Left lobe of liver (tissue), 2 donors: ENCODE data around the gene SLC16A13. TPM values are rescaled to one million over a fixed set of nuclear protein-coding genes. Genes with fewer than 3 reads are reported as not detected.

Experiments used
- ATAC-seq: fragments of 200-7000 bp; cut with Tn5 transposase; one replicate; pipeline ENCODE4 v1.9.1; 2020; ENCODE audit warnings: mild to moderate bottlenecking, moderate library complexity
- DNase-seq: peaks from one replicate; pipeline ENCODE4 v3.0.0-alpha.2; 2020; ENCODE audit warnings: low spot score
- total RNA-seq: library from RNA; stranded (reverse); gene quantifications from one replicate; pipeline ENCODE4 v1.2.1, GENCODE V29; 2021
- donor health status: DM: no; HTN: no; CAD: no; lungs with moderate emphysema.
- donor health status: DM: no; HTN: yes; CAD: no.

SLC16A13 gene
- total RNA-seq, 1 donor from 2014 or later: 39.9 TPM

DNA sequence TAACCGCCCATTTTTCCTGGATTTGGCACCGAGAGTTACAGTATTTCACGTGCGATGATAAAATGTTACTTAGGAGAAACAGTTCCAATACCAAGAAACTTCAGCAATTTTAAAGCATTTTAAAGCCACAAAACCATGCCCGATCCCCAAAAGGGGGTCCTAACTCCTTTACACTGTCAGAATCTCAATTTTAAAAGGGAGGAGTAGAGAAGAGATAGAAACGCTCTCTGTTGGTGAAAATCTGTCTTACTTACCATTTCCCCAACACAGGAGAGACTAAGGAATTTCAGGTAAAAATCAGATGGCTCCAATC is 23.9 kb upstream of the SLC16A13 start:
- ATAC-seq (no peak), DNase-seq (no peak)

DNA sequence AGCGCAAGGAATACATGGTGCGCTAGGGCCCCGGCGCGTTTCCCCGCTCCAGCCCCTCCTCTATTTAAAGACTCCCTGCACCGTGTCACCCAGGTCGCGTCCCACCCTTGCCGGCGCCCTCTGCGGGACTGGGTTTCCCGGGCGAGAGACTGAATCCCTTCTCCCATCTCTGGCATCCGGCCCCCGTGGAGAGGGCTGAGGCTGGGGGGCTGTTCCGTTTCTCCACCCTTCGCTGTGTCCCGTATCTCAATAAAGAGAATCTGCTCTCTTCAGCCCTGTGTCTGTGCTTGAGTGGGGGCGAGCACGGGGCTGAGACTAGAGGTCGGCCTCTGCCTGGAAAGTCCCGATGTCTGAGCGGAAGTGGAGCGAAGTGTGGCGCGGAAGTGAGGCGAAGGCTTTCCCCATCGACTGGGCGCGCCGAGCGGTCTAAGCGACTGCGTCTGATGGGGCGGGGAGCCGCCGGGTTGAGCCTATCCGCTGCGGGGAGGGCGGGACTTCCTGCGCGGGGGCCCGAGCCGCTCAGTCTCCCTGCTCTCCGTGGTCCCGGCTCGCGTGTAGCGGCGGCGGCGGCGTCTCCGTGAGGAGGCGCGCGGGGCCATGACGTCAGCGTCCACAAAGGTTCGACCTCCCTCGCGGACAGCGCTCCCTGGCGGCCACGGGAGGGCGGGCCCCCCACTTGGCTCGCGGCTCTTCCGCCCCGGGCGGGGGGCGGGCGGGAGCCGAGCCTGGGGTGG is 21.4 kb upstream of the SLC16A13 start:
- ATAC-seq (peak; percentile 83), DNase-seq (peak; percentile 98)

DNA sequence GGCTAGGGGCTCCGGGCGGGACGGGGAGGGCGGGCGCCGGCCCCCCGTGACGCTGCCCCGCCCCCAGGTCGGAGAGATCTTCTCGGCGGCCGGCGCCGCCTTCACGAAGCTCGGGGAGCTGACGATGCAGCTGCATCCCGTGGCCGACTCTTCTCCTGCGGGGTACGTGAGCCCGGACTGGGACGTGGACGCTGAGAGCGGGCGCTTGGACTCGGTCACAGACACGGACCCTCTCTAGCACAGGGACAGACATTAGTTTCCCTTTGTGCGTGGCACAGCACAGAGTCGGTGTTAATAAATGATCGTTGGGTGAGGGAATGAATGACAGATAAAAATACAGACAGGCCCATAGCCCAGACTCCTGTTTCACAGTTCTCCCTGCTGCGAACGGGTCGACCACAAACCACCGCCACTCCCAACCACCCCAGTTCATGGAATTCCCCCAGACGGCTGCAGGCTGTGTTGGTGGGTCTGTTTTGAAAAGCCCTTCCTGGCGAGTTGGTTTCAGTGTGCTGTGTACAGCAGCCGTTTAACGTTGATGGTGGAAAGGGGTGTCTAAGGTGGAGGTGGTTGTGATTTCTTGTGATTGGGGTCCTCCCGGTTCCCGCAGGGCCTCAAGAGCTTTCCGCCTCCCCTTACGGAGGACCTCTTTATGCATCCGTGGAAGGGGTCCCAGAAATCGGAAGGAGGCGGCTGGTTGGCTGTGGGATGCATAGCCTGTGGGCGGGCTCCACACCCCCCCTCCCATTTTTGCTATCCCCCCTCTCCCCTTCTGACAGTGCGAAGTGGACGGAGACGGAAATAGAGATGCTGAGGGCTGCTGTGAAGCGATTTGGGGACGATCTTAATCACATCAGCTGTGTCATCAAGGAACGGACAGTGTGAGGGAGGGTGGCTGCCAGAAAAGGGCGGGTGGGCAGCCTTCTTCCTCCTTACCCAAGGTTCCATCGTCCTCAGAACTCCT is 20.5 kb upstream of the SLC16A13 start:
- DNase-seq: no peak

DNA sequence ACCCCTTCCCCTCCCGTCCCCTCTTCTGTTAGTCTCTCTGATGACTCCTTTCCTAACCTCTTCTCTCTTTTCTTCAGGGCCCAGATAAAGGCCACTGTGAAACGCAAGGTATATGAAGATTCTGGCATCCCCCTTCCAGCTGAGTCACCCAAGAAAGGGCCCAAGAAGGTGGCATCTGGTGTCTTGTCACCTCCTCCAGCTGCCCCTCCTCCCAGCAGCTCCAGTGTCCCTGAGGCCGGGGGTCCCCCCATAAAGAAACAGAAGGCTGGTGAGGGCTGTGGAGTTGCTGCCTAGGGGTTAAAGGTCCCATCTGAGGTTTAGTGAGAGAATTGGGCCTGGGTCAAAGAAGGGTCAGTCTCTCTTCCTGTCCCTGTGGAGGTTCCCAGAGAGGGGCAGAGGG is 19.4 kb upstream of the SLC16A13 start:
- ATAC-seq: no peak
- DNase-seq: no peak

More for the DNA sequence above, 20.5 kb upstream of the SLC16A13 start:
- no peak for ATAC-seq

DNA sequence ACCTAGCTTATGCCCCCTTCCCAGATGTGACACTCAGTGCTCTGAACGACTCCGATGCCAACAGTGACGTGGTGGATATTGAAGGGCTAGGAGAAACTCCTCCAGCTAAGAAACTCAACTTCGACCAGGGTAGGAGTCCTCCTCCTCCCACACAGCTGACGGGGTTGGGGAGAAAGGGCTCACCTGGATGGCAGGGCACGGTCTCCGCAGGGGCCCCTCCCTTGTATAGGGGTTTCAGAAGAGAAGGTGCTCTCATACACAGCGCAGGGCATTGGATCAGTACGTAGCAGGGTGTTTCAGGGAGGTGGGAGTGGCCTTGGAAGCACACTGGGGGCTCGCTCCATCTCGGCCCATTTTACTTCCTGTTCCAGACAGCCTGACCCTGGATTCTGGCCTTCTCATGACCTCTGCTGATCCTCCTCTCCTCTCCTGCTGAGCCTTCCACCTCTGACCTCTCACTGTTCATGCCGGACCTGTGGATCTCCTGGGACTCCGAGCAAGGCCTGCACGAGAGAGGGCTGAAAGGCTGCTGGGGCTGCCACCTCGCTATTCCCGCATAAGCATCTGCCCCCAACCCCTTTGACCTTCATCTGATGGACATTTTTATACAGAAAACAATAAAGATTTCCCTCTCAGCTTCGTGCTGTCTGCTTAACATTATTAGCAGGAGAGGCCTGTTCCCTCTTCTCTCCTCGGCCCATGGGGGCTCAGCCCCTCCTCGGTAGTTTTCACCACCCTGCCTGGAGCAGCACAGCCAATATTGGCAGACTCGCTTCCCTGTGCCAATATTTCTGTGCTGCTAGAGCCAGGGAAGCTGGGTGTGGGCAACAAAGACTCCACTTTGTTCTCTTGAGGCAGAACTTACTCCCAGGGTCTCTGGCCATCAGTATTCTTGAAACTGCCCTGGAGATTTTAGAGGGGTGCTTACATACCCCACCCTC is 18.7 kb upstream of the SLC16A13 start:
- no peak for ATAC-seq
- no peak for DNase-seq

DNA sequence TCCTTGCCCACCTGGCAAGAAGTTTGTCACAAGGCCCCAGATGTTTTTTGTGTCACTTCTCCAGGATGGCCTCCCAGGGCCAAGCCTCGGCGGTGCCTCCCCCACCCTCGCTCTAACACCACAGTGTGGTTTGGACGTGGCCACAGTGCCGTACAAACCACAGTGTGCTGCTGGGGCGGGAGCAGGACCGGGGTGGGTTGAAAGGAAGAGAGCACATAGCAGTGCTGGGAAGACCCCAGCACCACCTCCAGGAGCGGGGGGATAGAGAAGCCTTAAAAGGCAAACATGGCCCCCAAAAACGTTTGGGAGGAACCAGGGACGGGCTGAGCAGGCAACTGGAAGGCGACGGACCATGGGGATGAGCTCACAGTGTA is 18.0 kb upstream of the SLC16A13 start:
- ATAC-seq: no peak
- DNase-seq: no peak

DNA sequence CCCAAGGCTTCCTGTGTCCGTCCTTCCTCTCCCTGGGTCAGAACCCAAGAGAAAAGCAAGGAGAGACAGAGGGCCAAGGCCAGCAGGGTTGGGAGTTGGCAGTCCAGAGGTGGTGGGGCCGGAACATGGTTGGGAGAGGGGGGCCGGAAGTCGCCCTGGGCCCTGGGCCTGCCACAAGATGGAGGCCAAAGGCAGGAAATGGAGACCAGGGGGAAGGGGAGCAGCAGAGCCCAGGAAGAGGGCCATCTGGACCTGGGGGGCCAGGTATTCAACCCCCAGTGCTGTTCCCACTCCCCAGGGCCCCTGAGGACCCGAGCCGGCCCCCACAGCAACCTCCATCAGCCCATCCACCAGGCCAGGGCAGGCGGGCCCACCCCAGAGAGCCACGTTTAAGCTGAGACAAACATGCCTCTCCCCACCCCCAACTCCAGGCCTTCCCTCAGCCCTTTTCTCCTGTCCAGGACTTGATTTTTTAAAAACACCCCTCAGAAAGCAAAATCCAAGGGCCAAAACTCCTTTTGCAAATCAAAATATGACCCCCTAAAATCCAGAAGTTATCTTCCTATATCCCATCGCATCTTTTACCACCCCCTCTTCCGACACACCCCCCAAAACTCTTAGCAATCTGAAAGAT is 17.4 kb upstream of the SLC16A13 start:
- DNase-seq (no peak), ATAC-seq (no peak)

DNA sequence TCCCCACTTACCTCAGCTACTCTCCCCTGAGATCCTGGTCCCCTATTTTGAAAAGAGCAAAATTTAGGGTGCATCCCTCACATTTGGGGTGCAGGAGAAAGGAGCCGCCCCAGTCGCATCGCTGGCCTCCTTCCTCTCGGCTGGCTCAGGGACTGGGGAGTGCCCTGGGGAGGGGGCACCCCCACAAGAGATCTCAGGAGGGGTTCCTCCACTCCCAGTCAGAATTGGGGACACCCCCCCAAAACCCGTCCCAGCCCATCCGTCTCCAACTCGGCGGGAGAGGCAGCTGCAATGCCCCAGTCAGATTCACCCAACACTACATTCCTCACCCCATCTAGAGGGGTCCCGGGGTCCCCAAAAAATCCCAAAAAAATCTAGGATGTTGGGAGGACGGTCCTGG is 16.4 kb upstream of the SLC16A13 start:
- ATAC-seq (no peak), DNase-seq (no peak)

DNA sequence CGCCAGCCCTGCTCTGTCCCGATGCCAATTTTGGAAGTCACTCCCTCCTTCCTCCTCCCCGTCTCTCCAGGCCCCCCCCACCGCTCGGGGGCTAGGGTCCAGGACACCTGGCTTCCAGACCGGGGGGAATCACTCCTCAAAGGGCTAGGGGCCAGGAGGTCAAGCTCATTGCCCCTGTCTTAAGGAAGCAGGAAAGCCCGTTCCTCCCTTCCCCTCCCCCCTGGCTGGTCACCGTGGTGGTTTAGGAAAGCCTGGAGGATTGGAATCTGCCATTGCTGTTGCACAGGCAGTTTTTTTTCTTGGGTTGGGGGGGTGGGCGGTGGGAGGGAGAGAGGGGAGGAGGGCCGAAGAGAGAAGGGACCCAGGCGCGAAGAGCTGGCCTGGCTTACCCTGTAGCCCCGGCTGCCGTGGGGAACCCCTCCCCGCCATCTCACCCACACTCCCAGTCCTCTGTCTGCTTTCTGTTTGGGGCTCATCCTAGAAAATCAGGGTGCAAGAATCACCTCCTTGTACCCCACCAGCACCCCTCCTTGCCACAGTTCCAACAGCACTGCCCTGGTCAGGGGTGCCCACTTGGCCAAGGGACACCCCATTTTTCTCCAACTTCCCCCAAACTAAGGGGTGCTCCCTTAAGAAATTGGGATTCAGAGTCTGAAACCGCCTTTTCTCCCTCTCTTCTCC is 15.8 kb upstream of the SLC16A13 start:
- no peak for DNase-seq

DNA sequence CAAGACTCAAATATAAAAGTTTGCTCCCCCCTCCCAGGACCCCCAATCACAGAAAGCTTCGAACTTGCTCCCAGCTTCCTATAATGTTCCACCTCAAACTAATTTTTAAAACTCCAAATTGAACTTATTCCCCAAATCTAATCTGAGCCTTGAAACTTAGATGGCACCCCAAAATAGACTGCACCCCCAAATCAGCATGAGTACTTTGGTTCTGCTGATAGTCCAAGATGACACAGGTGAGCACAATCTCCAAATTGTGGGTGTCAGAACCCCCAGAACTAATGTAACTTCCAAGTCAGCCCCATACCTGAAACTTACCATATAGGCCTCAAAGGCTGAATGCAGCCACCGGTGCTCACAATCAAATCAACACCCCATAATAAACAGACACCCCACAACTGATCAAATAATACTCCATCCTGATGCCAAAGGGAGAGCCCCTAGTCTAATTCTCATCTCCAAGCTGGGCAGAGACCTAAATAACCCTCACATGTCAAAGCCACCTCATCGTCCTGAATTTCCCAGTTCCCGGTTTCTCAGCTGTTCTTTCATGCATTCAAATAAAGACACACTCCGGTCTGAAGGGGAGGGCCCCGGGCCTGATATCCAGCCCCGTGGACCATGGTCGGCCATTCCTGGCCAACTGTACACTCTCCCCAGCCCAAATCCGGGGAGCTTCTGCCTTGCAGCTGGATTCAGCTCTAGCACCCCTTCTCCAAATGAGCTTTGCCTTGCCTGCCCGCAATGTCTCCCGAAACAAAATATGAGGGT is 14.7 kb upstream of the SLC16A13 start:
- ATAC-seq: no peak
- no peak for DNase-seq

More for the DNA sequence above, 15.8 kb upstream of the SLC16A13 start:
- ATAC-seq: peak; percentile 1

DNA sequence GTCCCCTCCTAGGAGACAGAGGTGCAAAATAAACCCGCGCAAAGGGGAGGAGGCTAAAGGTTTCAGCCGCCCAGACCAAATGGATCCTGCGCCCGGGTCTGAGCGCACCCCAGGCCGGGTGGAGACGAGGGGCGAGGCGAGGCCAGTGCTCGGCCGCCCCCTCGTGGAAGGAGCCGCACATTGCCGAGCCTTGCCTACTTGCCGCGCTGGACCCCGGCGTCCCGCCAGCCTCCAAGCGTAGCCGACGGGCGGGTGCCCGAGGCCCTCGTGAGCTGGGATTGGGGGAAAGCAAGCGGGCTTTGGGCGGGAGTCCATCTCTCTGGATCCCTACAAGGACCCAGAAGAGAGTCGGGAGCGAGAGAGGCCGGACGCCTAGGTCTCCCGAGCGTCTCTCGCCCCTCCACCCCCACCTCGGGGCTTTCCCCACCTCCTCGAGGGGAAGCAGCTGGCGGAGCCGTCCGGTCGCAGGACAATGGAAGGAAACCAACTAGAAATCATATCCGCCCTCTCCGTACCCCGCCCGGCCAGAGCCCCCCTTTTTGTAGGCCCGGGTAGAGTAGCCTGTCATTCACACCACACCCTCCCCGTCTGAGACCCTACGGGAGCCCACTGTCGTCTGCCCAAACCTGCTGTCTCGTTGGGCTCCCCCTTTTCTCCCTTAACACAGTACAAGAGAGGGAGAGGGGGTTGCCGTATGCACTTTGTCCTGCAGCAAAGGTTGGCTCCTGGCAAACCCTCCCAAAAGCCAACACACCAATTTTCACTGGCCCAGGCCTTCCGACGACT is 13.6 kb upstream of the SLC16A13 start:
- ATAC-seq (peak; percentile 80), DNase-seq (peak; percentile 83)

DNA sequence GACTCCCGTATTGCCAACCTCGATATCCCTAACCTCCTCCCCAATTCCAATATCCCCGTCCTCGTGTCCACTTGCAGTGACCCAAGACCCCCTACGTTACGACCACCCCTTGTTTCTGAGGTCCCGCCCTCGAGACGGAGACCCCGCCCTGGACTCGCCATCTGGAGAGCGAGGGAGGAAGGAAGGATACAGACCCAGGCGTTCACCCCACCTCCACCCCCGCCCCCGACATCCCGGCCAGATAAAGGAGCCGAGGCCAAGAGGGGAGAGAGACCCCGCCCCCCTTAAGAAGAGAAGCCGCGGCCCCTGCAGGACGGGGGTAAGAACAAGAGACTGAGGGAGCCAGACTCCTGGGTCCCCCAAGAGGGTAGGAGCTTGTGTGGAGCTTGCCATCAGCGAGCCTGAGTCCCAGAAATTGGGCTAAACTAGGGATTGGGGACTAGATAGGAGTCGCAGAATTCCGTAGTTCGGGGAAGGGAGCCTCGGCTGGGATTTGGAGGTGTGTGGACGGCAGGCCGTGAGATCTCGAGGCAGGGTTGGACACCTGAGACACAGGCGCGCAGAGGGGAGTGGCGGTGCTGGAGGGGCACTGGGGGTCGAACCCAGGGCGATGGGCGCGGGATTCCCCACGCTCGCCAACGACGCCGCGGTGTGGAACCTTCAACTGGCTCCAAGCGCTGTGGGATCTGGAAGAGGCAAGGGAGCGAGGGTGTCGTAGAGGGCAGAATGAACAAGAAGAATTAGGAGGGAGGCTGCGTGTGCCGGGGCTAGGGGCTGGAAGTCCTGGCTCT is 12.8 kb upstream of the SLC16A13 start, which contains the start of gene BCL6B:
TSS of gene BCL6B (plus strand) at position 270 of the 791 bp plus-strand sequence. CDS start 622 bp downstream, outside the sequence.
- ATAC-seq (no peak), DNase-seq (no peak)

DNA sequence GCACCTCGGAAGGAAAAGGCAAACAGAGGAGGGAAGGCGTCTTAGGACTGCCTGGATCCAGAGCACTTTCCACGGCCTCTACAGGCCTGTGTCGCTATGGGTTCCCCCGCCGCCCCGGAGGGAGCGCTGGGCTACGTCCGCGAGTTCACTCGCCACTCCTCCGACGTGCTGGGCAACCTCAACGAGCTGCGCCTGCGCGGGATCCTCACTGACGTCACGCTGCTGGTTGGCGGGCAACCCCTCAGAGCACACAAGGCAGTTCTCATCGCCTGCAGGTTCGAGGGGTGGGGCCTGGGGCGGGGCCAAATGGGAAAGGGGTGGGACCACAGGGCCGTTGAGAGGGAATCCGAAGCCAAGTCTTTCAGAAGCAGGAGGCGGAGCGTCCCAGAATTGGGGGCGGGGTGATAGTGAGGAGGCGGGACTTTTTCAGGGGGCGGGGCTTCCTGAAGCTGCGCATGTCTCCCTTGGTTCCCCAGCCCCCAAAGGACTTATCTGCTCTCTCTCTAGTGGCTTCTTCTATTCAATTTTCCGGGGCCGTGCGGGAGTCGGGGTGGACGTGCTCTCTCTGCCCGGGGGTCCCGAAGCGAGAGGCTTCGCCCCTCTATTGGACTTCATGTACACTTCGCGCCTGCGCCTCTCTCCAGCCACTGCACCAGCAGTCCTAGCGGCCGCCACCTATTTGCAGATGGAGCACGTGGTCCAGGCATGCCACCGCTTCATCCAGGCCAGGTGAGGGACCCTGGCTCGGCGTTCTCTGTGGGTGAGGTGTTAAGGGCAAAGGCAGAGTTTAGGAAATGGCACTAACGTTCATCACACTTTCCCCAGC is 12.0 kb upstream of the SLC16A13 start:
- ATAC-seq (peak; percentile 60), DNase-seq (peak; percentile 93)

DNA sequence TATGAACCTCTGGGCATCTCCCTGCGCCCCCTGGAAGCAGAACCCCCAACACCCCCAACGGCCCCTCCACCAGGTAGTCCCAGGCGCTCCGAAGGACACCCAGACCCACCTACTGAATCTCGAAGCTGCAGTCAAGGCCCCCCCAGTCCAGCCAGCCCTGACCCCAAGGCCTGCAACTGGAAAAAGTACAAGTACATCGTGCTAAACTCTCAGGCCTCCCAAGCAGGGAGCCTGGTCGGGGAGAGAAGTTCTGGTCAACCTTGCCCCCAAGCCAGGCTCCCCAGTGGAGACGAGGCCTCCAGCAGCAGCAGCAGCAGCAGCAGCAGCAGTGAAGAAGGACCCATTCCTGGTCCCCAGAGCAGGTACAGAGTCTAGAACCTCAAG is 11.4 kb upstream of the SLC16A13 start:
- DNase-seq (no peak), ATAC-seq (no peak)

DNA sequence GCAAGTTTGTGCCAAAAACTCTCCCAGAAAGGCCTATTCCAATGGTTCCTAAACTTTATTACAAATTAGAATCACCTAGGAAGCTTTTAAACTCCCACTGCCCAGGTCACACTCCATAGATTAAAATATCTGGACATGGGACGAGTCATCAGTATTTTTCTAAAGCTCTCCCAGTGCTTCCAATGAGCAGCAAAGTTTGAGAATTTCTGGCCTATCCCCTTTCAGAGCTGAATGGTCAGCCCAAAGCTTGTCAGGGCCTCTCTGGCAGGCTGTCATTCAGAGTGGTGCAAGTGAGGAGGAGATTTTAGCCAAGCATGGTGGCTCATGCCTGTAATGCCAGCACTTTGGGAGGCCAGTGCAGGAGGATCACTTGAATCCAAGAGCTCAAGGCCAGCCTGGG is 10.6 kb upstream of the SLC16A13 start:
- ATAC-seq (no peak), DNase-seq (no peak)

DNA sequence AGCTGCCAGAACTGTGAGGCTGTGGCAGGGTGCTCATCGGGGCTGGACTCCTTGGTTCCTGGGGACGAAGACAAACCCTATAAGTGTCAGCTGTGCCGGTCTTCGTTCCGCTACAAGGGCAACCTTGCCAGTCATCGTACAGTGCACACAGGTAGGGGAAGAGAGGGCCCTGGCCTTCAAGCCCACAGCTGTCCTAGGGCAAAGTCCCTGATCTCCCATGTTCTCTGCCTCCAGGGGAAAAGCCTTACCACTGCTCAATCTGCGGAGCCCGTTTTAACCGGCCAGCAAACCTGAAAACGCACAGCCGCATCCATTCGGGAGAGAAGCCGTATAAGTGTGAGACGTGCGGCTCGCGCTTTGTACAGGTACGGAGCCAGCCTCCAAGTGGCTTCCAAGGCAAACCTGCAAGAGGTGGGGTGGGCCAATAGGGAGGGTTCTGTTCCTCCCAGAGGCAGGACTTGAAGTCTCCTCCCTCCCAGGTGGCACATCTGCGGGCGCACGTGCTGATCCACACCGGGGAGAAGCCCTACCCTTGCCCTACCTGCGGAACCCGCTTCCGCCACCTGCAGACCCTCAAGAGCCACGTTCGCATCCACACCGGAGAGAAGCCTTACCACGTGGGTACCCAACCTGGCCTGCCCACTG is 9.2 kb upstream of the SLC16A13 start:
- ATAC-seq (no peak), DNase-seq (no peak)
